Bronchial epithelial cell (primary cell): ENCODE results near the gene LRRFIP2. TPM values are rescaled to one million over a fixed set of nuclear protein-coding genes. Genes with fewer than 3 reads are reported as not detected.
"Not testable (repeated sequence)": the region's sequence is repeated elsewhere in the genome, so short reads cannot be mapped to it uniquely, and the experiment has no call there.

ENCODE experiments used
- DNase-seq: peaks from one replicate; pipeline ENCODE4 v3.0.0-alpha.2; 2010; ENCODE audit warnings: low read depth
- FAIRE-seq: peaks from 2 replicates; lab custom pipeline; 2011; peaks lifted over from hg19 to GRCh38; lab: Jason Lieb, UNC
- H3K27me3 ChIP-seq: 2 replicates; pipeline ENCODE4 v1.5.1; 2011; ENCODE audit warnings: low read length; ENCODE audit not compliant: control insufficient read depth, insufficient read depth
- H3K36me3 ChIP-seq: 2 replicates; pipeline ENCODE4 v1.5.1; 2011; ENCODE audit warnings: low read length; ENCODE audit not compliant: control insufficient read depth, insufficient read depth
- H3K4me3 ChIP-seq: 2 replicates; pipeline ENCODE4 v1.5.1; 2011; ENCODE audit warnings: mild to moderate bottlenecking, low read depth, low read length, control low read depth
- total RNA-seq: library from RNA; depleted of rRNA; stranded (reverse); fragments of >200 nt; gene quantifications from 2 replicates; pipeline ENCODE4 v1.2.1, GENCODE V29; 2014
- TF ChIP-seq, protein P1 (sequence below): IDR thresholded peaks from 2 replicates; pipeline ENCODE4 v1.5.1; 2011; ENCODE audit warnings: mild to moderate bottlenecking, moderate library complexity, low read length, control low read depth, inconsistent platforms; ENCODE audit not compliant: insufficient read depth, severe bottlenecking

The LRRFIP2 gene
- total RNA-seq, 1 donor from 2014 or later, result 67.7 TPM

DNA sequence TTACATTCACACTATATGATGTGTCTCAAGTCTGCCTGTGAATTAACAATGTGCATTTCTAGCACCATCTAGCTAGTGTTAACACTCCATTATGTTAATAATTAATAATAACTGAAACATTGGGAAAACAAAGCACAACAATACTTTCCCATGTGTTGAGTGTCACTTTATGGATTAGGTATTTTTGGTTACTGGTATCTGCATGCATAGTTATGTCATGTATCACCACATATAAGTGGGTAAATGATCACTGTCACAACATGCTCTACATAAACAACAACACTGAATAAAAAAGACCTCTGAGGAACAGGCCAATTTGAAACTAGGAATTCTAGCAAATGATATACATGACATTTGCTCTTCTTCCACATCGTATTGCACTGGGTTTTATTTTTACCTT, 106.4 kb downstream of the LRRFIP2 start:
- Histone ChIP-seq H3K36me3 (peaks cover 5% of the 10 kb centered on the region), H3K27me3 (no peaks in the 10 kb centered on the region), H3K4me3 (no peak overlapping the region)
- TF ChIP-seq, protein P1, sequence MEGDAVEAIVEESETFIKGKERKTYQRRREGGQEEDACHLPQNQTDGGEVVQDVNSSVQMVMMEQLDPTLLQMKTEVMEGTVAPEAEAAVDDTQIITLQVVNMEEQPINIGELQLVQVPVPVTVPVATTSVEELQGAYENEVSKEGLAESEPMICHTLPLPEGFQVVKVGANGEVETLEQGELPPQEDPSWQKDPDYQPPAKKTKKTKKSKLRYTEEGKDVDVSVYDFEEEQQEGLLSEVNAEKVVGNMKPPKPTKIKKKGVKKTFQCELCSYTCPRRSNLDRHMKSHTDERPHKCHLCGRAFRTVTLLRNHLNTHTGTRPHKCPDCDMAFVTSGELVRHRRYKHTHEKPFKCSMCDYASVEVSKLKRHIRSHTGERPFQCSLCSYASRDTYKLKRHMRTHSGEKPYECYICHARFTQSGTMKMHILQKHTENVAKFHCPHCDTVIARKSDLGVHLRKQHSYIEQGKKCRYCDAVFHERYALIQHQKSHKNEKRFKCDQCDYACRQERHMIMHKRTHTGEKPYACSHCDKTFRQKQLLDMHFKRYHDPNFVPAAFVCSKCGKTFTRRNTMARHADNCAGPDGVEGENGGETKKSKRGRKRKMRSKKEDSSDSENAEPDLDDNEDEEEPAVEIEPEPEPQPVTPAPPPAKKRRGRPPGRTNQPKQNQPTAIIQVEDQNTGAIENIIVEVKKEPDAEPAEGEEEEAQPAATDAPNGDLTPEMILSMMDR, result no peak
- DNase-seq (no peak), FAIRE-seq (no peak)

GRCh38 chr3:37067577-37067976, 106.8 kb downstream of the LRRFIP2 start:
- Histone ChIP-seq H3K4me3 (no peak overlapping the region), H3K36me3 (peaks cover 5% of the 10 kb centered on the region), H3K27me3 (no peaks in the 10 kb centered on the region)
- DNase-seq (no peak), FAIRE-seq (no peak)
- TF ChIP-seq, protein P1, result no peak

GRCh38 chr3:37064747-37065146, 109.6 kb downstream of the LRRFIP2 start:
- Histone ChIP-seq H3K27me3 (no peaks in the 10 kb centered on the region), H3K36me3 (peaks cover 4% of the 10 kb centered on the region), H3K4me3 (no peak overlapping the region)
- TF ChIP-seq, protein P1, result no peak
- no peak for DNase-seq
- FAIRE-seq, result no peak

GRCh38 chr3:37058117-37058516, 116.3 kb downstream of the LRRFIP2 start:
- DNase-seq (no peak), FAIRE-seq (no peak)
- TF ChIP-seq, protein P1, result no peak
- H3K36me3 ChIP-seq, result peaks cover 10% of the 10 kb centered on the region
- H3K4me3 ChIP-seq, result no peak overlapping the region
- H3K27me3 ChIP-seq, result no peaks in the 10 kb centered on the region

DNA sequence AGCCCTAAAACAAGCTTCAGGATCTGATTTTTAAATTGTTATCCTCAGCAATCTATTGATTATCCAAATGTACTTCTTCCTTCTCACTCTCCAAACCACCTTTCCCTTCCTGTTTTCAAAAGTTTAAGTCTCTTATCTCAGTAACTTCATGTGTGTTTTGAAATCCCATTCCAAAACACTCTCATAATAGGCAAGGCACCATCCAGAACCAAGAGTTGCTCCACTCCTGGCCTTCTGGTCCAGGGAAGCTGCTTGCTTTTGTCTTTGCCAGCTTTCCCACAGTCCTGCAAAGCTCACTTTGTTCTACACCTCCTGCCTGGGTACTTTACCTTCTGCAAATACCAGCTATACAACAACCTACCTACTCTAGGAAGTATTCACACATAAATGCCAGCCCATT, 117.6 kb downstream of the LRRFIP2 start:
- FAIRE-seq (no peak), DNase-seq (no peak)
- peaks cover 10% of the 10 kb centered on the region for H3K36me3 ChIP-seq
- no peaks in the 10 kb centered on the region for H3K27me3 ChIP-seq
- TF ChIP-seq, protein P1, result no peak
- no peak overlapping the region for H3K4me3 ChIP-seq

DNA sequence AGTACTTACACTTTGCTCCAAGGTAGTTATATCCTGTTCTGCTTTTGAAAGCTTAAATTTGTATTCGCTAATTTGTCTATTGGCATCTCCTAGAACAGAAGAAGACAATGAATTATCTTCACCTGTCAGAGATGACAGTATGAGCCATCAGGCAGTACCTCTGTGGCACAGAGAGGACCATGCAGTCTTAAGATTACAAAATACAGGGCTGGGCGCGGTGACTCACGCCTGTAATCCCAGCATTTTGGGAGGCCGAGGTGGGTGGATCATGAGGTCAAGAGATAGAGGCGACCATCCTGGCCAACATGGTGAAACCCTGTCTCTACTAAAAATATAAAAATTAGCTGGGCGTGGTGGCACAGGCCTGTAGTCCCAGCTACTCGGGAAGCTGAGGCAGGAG, 119.3 kb downstream of the LRRFIP2 start:
- not testable (repeated sequence) for H3K27me3 ChIP-seq, DNase-seq, FAIRE-seq, H3K4me3 ChIP-seq
- H3K36me3 ChIP-seq, result peaks cover 14% of the 10 kb centered on the region
